Measurements from ENCODE around the gene MYO7A.

The MYO7A gene

DNA sequence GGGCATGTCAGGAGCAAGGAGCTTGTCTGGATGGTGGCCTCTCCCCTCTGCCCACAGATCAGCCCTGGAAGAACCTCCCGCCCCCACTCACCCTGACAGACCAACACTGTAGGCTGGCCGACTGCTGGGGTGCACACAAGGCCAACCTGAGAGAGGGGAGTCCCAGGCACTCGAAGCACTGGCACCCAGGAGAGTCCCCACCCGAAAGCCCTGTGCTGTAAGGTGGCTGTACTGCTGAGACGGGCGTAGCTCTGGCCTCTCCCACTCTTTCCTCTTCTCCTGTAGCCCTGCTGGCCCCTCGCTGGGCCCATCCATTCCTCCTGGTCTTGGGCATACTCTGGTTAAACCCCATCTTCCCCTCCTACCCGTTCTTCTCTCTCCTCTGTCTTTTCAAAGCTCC lies 39.7 kb downstream of the MYO7A start:
- no peak for DNase-seq

DNA sequence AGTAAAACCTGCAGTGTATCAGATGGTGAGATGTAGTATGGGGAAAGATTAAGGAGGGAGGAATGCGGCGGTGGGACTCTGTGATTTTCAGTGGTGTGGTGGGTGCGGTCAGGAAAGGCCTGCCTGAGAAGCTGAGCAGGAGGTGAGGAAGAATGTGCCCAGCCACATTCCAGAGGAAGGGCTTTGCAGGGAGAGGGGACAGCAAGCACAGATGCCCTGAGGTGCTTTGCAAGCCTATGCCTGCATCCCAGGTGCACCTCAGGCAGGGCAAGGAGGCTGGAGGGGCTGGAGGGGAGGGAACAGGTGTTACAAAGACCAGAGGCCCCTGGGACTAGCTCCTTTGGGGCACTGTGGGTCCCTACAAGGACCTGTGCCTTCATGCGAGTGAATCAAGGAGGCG lies 42.1 kb downstream of the MYO7A start:
- no peak for DNase-seq

DNA sequence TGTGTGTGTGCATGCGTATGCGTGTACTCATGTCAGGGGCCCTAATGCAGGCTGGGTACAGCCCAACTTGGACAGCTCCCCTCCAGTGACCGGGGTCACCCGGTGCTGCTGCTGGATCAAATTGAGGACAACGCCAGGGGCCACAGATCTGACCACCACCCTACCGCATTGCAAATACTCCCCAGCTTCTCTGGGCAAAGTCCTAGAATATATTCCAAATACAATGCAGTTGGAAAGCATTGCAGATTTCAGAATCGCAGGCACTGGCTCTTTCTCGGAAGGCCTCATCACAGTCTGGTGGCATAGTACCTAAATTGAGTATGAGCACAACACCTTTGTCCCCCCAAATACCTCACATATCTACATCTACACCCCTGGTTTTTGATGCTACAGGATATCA lies 43.2 kb downstream of the MYO7A start:
- DNase-seq, result no peak

DNA sequence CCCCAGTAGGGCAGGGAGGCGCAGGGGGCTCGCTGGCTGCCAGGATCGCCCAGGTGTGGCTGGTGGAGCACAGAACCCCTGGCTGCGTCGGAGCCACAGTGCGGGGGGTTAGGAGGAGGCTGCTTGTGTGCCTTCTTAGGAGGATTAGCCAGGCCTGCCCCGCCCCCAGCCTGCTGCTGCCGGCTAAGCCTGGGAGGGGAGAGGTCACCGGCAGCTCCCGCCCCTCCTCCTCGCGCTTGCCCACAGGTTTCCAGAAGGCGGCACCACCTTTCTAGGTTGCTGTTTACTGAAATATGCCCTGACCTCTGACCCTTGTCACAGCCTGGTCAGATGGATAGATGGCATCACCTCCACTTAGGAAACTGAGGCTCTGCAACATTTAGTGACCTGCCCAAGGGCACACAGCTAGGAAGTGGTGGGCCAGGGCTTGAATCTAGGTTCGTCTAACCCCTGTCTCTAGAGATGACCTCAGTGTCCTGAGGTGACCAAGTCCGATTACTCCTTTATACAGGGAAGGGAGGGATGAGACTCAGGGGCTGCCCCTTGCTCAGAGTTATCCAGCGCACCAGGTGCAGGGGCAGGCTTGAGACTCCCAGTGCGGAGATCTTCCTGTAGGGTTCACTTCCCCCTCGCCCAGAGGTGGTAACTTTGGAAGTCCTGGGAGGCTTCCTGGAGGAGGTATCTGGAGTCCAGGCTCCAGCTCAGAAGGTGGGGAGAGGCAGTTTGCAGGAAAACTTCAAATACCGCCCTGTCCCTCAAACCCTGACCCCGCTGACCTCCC lies 44.0 kb downstream of the MYO7A start:
- no peak for DNase-seq

DNA sequence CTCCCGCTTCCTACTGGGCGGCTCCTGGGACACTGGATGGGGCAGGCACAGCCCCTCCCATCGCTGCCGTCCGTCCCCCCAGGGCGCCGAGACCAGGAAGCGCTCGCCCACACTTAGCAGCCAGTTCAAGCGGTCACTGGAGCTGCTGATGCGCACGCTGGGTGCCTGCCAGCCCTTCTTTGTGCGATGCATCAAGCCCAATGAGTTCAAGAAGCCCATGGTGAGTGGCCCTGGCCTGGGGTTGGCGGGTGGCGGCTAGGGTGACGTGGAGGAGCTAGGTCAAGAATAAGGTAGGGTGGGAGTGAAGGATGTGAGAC lies 44.6 kb downstream of the MYO7A start:
- no peak for DNase-seq

DNA sequence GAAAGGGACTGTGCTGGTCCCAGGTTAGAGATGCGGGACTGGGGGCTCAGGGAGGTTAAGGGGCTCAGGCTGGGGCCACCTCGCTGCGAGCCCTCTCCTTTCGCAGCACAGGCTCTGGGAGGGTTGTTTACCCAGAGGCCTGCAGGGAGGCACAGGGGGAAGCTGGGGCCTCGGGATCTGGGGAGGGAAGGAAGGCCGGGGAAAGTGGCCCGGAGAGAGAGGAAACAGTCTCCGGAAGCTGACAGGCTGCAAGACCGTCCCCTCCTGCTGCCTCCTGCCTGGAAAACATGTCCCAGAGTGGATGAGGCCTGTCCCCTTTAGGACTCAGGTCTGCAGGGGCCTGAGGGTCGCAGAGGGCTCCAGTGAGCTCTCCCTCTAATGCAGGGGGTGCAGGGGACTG lies 45.4 kb downstream of the MYO7A start:
- DNase-seq, result no peak

DNA sequence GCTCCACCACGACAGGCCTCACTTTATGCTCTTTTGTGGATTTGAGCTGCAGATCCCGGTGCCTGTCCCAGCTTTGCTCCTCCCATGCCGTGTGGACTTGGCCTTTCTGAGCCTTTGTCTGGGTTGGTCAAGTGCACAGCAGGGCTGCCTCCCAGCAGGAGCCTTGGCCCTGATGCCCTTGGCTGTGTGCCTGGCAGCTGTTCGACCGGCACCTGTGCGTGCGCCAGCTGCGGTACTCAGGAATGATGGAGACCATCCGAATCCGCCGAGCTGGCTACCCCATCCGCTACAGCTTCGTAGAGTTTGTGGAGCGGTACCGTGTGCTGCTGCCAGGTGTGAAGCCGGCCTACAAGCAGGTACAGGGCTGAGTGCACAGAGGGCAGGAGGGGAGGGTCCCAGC lies 46.5 kb downstream of the MYO7A start:
- DNase-seq, result no peak

DNA sequence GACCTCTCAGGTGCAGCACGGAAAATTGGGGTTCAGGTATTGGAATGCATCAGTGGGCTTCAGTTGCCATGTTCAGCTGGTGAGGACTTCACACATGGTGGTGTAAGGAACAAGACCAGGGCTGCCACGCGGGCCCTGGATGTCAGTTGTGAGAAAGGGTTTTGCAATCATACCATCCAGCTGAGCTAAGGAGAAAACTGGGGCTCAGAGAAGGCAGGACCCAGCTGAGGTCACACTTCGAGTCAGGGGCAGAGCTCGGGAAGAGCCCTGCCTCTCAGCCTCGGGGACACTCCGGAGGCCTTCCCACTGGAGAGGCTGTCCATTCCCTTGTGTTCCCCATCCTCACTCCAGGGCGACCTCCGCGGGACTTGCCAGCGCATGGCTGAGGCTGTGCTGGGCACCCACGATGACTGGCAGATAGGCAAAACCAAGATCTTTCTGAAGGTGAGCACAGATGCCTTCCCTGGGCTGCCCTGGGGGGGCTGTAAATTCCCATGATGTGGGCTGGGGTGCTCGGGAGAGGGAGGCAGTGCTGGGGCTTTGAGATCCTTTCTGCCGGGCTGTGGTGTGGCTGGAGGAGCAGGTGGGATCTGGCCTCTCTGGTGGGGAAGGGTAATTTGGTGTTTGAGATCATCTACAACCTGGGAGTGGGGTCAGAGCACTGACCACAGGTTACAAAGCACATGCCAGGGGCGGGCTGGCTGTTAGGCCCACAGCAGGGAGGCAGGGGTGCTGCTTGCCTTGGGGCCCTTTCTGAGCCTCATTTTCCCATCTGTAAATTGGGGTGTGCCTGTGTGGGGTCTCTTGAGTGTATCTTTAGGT lies 47.2 kb downstream of the MYO7A start:
- DNase-seq, result no peak

DNA sequence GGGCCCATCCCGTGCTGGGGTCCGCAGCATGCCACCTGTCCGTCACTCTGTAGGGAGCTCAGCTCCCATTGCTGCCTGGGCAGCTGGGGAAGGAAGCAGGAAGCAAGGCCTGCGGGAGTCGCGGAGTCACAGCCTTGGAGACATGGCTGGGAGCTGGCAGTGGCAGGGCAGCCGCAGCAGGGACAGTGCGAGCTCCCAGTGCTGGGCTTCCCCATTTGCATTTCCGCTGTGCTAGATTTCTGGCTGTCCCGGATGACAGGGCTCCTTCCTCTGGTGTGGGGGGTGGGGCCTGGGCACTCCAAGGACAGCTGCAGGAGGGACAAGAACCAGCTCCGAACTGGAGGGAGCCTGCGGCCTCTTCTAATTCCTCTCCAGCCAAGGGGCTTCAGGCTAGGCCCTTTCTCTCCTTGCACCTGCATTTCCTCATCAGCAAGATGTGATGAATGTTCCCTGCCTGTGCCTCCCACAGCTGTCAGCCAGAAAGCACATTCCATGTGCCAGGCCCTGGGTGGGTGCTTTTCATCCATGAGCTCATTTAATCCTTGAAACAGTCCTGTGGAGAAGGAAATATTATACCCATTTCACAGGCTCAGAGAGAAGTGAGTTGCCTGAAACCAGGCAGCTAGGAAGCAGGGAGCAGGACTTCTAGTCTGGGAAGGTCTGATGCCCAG lies 48.0 kb downstream of the MYO7A start:
- DNase-seq, result no peak

DNA sequence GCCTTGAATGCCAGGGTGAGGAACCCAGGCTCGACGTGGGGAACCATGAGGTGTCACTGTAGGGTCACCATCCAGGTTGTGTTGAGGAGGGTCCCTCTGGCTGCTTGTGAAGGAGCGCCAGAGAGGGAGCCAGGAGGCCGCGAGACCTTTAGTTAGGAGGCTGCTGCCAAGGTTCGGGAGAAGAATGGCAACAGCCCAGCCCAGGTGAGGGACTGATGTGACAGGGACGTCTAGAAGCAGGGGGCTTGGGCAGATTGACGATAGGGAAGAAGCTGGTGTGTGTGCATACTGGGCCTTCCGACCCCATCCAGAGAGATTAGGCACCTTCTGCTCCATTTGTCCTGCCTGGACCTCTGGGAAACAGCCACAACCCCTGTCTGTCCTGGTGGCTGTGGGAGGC lies 49.0 kb downstream of the MYO7A start:
- DNase-seq, result no peak

DNA sequence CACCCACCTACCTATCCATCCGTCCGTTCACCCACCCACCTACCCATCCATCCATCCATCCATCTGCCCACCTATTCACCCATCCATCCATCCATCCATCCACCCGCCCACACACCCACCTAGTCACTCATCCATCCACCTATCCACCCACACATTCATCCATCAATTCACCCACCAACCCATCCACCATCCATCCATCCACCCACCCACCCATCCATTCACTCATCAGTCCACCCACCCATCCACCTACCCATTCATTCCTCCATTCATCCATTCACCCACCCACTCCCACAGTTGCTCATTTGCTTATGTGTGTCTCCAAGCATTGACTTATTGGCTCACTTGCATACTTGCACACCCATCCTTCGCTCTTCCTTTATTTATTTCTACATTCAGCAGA lies 50.1 kb downstream of the MYO7A start:
- no peak for DNase-seq

DNA sequence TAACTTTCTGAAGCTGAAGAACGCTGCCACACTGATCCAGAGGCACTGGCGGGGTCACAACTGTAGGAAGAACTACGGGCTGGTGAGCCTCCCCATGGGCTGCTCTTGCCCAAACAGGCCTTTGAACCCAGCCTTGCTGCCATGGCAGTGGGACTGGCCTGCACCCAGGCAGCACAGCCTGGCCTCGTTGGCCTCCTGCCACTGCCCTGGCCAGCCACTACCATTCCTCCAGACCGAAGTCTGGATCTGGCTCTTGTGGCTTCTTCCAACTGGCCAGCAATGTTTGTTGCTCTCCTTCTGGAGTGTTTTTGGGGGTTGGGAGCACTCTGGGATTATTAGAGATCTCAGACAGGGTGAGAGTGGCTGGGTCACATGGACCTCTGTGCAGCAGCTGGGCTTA lies 51.0 kb downstream of the MYO7A start:
- DNase-seq, result no peak

DNA sequence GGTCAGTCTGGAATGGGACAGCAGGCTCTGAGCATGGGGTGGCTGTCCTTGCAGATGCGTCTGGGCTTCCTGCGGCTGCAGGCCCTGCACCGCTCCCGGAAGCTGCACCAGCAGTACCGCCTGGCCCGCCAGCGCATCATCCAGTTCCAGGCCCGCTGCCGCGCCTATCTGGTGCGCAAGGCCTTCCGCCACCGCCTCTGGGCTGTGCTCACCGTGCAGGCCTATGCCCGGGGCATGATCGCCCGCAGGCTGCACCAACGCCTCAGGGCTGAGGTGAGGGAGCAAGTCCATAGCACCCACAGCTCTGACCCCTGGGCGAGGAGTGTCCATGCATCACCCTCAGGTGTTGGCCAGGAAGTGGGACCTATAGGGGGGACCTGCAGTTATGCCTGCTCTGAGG lies 51.6 kb downstream of the MYO7A start:
- no peak for DNase-seq

DNA sequence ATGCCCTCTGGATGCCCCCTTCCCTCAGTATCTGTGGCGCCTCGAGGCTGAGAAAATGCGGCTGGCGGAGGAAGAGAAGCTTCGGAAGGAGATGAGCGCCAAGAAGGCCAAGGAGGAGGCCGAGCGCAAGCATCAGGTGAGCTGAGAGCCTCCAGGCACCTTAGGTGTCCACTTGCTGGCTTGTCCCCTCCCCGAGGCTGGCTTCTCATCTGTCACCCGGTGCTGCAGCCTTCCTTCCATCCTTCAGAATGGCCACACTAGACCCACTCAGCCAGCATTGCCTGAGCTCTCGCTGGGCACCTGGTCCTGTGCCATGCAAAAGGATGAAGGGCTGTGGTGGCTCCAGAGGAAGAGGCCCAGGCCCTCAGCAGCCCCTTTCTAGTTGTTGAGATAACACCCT lies 52.3 kb downstream of the MYO7A start:
- no peak for DNase-seq

DNA sequence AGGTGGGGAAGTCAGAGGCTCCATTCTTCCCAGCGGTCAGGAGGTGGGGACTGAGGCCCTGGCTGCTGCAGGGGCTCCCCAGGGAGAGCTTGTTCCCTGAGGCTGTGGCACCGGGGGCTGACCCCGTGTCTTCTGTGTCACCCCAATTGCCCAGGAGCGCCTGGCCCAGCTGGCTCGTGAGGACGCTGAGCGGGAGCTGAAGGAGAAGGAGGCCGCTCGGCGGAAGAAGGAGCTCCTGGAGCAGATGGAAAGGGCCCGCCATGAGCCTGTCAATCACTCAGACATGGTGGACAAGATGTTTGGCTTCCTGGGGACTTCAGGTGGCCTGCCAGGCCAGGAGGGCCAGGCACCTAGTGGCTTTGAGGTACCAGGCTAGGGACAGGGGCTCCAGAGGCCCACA lies 53.2 kb downstream of the MYO7A start:
- no peak for DNase-seq

DNA sequence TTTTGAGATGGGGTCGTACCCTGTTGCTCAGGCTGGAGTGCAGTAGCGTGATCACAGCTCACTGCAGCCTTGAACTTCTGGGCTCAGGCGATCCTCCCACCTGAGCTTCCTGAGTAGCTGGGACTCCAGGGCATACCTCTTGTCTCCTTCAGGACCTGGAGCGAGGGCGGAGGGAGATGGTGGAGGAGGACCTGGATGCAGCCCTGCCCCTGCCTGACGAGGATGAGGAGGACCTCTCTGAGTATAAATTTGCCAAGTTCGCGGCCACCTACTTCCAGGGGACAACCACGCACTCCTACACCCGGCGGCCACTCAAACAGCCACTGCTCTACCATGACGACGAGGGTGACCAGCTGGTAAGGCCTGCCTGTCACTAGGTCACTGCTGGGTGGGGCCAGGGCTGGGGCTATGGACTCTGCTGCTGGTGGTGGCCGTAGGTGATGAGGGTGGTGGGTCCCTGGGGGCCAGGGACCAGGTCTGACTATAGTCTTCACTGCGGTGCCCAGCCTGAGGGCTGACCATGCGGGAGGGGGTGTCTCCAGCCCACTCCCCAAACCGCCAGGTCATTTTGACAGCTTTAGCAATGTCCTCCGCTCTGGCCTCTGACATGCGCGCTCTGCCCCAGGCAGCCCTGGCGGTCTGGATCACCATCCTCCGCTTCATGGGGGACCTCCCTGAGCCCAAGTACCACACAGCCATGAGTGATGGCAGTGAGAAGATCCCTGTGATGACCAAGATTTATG lies 53.9 kb downstream of the MYO7A start:
- no peak for DNase-seq

DNA sequence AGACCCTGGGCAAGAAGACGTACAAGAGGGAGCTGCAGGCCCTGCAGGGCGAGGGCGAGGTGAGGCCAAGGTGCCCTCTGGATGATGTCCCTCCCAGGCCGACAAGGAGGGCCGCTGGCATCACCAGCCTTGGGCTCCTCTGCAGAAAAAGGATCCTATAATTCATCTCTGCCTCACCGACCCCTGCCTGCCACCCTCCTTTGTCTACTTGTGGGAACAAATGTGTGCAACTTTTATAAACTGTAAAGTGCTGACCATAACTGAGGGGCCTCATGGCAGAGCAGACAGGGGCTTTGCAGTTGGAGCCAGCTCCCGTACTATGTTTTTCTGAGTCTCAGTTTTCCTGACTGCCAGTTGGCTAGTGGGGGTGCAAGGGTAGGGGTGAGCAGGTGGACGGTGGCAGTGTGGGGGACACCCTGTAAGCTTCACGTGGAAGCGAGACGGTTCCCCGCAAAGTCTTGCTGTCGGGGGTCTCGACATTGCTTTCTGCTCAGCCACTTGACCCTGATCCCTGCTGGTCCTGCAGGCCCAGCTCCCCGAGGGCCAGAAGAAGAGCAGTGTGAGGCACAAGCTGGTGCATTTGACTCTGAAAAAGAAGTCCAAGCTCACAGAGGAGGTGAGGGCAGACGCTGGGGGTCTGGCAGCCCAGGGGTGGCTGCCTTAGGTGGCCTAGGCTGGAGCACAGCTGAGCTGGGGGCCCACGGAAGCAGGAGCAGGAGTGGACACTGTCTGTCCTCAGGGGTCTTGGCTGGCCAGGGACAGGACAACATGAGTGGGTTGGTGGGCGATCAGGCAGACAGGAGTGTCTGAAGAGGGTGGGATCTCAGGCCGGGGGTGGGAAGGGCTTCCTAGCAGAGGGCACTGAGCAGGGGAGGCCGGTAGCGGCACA lies 54.7 kb downstream of the MYO7A start:
- DNase-seq, result no peak

DNA sequence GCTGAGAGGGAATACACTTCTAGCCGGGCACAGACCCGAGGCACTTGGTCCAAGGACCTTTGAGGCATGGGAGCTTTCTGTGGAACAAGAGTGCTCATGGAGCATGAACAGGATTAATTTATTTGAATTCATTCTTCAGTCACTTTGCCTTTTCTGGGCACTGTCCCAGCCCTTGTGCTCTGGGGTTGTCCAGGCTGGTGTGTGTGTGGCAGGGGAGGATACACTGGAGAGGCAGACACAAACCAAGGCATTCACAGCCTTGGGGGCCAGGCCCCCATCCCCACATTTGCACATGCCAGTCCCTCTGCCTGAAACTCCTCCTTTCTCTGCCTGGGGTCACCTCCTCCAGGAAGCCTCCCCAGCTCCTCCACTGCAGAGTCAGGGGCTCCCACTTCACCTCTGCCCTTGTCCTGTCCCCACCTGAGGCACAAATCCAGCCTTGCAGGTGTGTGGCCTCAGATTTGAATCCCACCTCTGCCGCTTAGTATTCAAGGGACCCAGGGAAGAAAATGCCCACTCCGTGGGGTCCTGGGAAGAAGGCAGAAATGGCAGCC lies 55.5 kb downstream of the MYO7A start:
- no peak for DNase-seq

DNA sequence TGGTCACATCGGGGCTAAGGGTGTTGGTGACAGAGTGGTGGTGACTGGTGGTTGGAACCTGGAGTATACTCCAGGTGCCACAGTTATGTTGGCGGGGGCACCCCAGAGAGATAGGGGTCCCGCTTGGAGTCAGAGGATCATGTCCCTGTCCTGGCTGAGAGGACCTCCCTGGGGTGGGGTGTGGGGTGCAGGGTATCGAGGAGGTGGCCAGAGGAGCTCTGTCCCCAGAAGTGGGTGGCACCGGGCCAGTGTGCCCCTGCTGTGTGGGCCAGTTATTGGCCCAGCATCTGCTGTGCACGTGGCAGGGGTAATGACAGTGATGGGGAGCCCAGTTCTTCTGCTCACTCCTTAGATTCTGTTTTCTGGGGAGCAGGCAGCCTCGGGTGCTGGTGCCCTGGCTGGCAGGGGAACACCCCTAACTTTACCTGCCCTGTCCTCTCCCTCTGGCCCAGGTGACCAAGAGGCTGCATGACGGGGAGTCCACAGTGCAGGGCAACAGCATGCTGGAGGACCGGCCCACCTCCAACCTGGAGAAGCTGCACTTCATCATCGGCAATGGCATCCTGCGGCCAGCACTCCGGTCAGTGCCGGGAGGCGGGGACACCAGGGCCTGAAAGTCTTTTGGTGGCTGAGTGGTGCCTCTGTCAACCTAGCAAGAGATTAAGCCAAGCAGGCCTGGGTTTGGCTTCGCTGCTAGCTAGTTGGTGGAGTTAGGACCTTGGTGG lies 56.3 kb downstream of the MYO7A start:
- no peak for DNase-seq

DNA sequence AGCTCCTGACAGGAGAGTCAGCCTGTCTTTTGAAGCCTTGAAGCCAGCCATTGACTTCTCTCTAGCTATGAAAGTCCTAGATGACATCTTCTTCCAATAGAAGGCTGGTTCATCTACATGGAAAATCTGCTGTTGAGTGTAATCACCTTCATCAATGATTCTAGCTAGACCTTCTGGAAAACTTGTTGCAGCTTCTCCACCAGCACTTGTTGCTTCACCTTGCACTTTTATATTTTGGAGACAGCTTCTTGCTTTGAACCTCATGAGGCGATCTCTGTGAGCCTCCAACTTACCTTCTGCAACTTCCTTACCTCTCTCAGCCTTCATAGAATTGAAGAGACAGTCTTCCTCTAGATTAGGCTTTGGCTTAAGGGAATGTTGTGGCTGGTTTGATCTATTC lies 58.3 kb downstream of the MYO7A start:
- DNase-seq, result no peak

DNA sequence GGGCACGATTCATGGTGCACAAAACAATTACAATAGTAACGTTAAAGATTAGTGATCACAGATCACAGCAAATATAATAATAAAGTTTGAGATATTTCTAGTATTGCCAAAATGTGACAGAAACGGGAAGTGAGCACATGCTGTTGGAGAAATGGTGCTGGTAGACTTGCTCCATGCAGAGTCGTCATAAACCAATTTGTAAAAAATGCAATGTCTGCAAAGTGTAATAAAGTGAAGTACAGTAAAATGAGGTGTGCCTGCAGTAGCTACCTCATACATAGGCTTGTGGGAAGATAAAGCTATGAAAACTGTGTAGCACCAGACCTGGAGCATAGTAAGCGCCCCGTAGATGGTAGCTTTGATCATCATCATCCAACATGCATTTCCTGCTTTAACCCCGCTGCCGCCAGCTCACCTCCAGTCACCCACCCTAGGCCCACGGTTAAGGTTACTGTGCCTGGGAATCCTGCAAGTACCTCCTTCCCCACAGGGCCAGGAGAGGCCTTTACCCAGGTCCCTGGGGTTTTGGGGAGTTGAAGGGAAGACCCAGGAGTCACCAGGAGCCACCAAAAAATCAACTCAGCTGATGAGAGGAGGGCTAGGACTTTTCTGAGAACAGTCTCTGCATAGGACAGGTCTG lies 59.2 kb downstream of the MYO7A start:
- DNase-seq, result no peak

All from activated CD4-positive, alpha-beta T cell treated with anti-CD3 and anti-CD28 coated beads, Interleukin-2, amount 50 U/mL, for 48 hours (primary cell).